MM.1S (cell line): ENCODE measurements around the gene VSTM2L.

ENCODE experiments used
- DNase-seq: peaks from one replicate; pipeline ENCODE4 v3.0.0-alpha.2; 2015
- H2AFZ ChIP-seq: fragments of 300-600 bp; sonication (generic); 2 replicates; pipeline ENCODE4 v1.6.0; 2016; ENCODE audit warnings: antibody characterized with exemption, low read length
- H3F3A ChIP-seq: fragments of 300-600 bp; sonication (generic); 2 replicates; pipeline ENCODE4 v1.6.1; 2016; ENCODE audit warnings: mild to moderate bottlenecking, antibody characterized with exemption, low read length, moderate library complexity, mixed read lengths; ENCODE audit not compliant: insufficient read depth
- H3K27ac ChIP-seq: fragments of 300-600 bp; sonication (generic); 2 replicates; pipeline ENCODE4 v1.5.1; 2016; ENCODE audit warnings: mild to moderate bottlenecking, low read length
- H3K27me3 ChIP-seq: fragments of 300-600 bp; sonication (generic); replicated peaks from 2 replicates; pipeline ENCODE4 v1.6.0; 2016; ENCODE audit warnings: low read length; ENCODE audit not compliant: insufficient read depth
- H3K36me3 ChIP-seq: fragments of 300-600 bp; sonication (generic); replicated peaks from 2 replicates; pipeline ENCODE4 v1.6.1; 2016; ENCODE audit warnings: mild to moderate bottlenecking, low read length, mixed read lengths; ENCODE audit not compliant: insufficient read depth
- H3K4me1 ChIP-seq: fragments of 300-600 bp; sonication (generic); 2 replicates; pipeline ENCODE4 v1.6.1; 2016; ENCODE audit warnings: low read length, mixed read lengths
- H3K4me2 ChIP-seq: fragments of 300-600 bp; sonication (generic); 2 replicates; pipeline ENCODE4 v1.6.0; 2016; ENCODE audit warnings: low read depth, low read length
- H3K4me3 ChIP-seq: fragments of 300-600 bp; sonication (generic); 2 replicates; pipeline ENCODE4 v1.5.1; 2016; ENCODE audit warnings: low read length, mixed read lengths
- H3K79me2 ChIP-seq: fragments of 300-600 bp; sonication (generic); 2 replicates; pipeline ENCODE4 v1.6.1; 2016; ENCODE audit warnings: mixed run types, low read length, mixed read lengths
- H3K9ac ChIP-seq: fragments of 300-600 bp; sonication (generic); 2 replicates; pipeline ENCODE4 v1.6.1; 2016; ENCODE audit warnings: low read length, mixed read lengths
- H3K9me2 ChIP-seq: fragments of 300-600 bp; sonication (generic); replicated peaks from 2 replicates; pipeline ENCODE4 v1.6.1; 2016; ENCODE audit warnings: mild to moderate bottlenecking, low read length, mixed read lengths; ENCODE audit not compliant: insufficient read depth
- H3K9me3 ChIP-seq: fragments of 300-600 bp; sonication (generic); replicated peaks from 2 replicates; pipeline ENCODE4 v1.6.1; 2016; ENCODE audit warnings: mild to moderate bottlenecking, low read length, mixed read lengths; ENCODE audit not compliant: insufficient read depth
- H4K20me1 ChIP-seq: fragments of 300-600 bp; sonication (generic); 2 replicates; pipeline ENCODE4 v1.6.1; 2016; ENCODE audit warnings: mild to moderate bottlenecking, low read length, moderate library complexity, mixed read lengths; ENCODE audit not compliant: insufficient read depth
- EZH2 ChIP-seq: fragments of 300-600 bp; sonication (generic); optimal IDR thresholded peaks from 2 replicates; pipeline ENCODE3; 2017; ENCODE audit warnings: low read depth, mild to moderate bottlenecking, antibody characterized with exemption, low read length, mixed read lengths
- EZH2phosphoT487 ChIP-seq: fragments of 300-600 bp; sonication (generic); IDR thresholded peaks from 2 replicates; pipeline ENCODE4 v1.6.1; 2018; ENCODE audit warnings: antibody characterized with exemption, low read length
- TF ChIP-seq, protein P1 (sequence below): fragments of 300-600 bp; sonication (generic); IDR thresholded peaks from 2 replicates; pipeline ENCODE4 v1.5.1; 2016; ENCODE audit warnings: antibody characterized with exemption, low read length, mixed read lengths

Gene VSTM2L

DNA sequence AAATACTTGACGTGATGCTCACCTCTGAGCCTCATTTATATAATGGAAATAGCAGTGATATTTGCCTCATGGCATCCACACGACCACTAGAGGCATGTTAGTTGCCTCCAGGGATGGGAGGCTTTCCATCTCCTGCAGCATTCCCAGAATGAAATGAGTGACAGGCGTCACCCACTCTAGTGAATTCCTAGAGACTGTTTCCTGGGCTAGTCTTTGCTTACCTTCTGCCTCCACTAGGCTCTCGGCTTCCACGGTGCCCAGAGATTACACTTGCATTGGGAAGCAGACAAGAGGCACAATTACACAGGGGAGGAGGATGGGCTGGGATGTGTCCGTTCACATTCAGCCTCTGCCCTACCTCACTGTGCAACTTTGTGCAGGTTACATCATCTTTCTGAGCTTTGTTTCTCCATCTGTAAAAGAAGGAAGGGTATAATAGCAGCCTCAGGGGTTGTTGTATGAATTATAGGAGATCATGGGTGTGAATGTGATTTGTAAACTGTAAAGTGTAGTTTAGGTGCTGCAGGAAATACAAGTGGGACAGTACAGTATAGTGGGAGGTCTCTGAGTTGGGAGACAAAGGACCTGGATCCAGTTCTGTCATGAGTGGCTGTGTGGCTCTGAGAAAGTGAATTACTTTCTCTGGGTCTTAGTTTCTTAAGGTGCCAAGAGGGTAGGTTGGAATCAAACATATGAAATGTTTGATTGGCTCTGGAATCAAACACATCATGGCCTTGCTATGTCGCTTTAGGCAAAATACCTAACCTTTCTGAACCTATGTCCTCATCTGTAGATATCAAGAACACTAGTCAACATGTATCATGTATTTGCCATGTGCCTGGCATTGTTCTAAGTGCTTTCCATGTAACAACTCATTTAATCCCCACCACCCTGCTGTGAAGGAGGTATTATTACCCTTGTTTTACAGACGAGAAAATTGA lies 3.6 kb upstream of the VSTM2L start:
- no peak overlapping the region for H3K9ac ChIP-seq
- no peak overlapping the region for H3K27ac ChIP-seq
- H3K79me2 ChIP-seq, result no peaks in the 10 kb centered on the region
- H4K20me1 ChIP-seq, result no peaks in the 10 kb centered on the region
- H3K9me3 ChIP-seq, result no peaks in the 10 kb centered on the region
- no peak overlapping the region for H3K4me3 ChIP-seq
- no peak overlapping the region for H3K4me2 ChIP-seq
- peaks cover 36% of the 10 kb centered on the region for H3K27me3 ChIP-seq
- no peaks in the 10 kb centered on the region for H3K9me2 ChIP-seq
- no peaks in the 10 kb centered on the region for H3K36me3 ChIP-seq
- no peaks in the 10 kb centered on the region for H3K4me1 ChIP-seq
- no peaks in the 10 kb centered on the region for H3F3A ChIP-seq
- TF ChIP-seq EZH2, result no peak
- TF ChIP-seq, protein P1, sequence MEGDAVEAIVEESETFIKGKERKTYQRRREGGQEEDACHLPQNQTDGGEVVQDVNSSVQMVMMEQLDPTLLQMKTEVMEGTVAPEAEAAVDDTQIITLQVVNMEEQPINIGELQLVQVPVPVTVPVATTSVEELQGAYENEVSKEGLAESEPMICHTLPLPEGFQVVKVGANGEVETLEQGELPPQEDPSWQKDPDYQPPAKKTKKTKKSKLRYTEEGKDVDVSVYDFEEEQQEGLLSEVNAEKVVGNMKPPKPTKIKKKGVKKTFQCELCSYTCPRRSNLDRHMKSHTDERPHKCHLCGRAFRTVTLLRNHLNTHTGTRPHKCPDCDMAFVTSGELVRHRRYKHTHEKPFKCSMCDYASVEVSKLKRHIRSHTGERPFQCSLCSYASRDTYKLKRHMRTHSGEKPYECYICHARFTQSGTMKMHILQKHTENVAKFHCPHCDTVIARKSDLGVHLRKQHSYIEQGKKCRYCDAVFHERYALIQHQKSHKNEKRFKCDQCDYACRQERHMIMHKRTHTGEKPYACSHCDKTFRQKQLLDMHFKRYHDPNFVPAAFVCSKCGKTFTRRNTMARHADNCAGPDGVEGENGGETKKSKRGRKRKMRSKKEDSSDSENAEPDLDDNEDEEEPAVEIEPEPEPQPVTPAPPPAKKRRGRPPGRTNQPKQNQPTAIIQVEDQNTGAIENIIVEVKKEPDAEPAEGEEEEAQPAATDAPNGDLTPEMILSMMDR, result no peak
- TF ChIP-seq EZH2phosphoT487, result no peak
- H2AFZ ChIP-seq, result no peak overlapping the region
- no peak for DNase-seq

DNA sequence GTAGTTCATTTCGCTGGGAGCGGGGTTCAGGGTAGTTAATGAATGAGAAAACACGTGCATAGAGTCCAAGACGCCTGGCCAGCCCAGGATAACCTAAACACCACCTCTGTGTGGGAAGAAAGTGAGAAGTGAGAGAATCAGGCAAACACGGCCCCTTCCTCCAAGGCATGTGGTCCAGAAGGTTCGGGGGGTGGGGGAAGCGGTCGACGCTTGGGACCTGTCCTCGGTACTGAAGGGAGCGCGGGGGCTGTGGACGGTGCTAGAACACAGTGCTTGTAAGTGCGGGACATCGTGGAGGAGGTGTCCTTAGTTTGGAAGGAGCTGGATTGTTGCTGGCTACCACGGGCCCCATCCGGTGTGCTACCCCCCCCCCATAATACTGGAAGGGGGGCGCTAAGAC lies 1.7 kb upstream of the VSTM2L start:
- no peak overlapping the region for H3K27ac ChIP-seq
- H3K79me2 ChIP-seq, result no peaks in the 10 kb centered on the region
- no peaks in the 10 kb centered on the region for H3K4me1 ChIP-seq
- H4K20me1 ChIP-seq, result no peaks in the 10 kb centered on the region
- H2AFZ ChIP-seq, result no peak overlapping the region
- peaks cover 52% of the 10 kb centered on the region for H3K27me3 ChIP-seq
- no peaks in the 10 kb centered on the region for H3K9me3 ChIP-seq
- TF ChIP-seq EZH2, result no peak
- TF ChIP-seq EZH2phosphoT487, result no peak
- TF ChIP-seq, protein P1, result no peak
- no peaks in the 10 kb centered on the region for H3K9me2 ChIP-seq
- H3K4me3 ChIP-seq, result no peak overlapping the region
- no peaks in the 10 kb centered on the region for H3K36me3 ChIP-seq
- H3K4me2 ChIP-seq, result no peak overlapping the region
- H3K9ac ChIP-seq, result no peak overlapping the region
- DNase-seq, result no peak
- H3F3A ChIP-seq, result no peaks in the 10 kb centered on the region

DNA sequence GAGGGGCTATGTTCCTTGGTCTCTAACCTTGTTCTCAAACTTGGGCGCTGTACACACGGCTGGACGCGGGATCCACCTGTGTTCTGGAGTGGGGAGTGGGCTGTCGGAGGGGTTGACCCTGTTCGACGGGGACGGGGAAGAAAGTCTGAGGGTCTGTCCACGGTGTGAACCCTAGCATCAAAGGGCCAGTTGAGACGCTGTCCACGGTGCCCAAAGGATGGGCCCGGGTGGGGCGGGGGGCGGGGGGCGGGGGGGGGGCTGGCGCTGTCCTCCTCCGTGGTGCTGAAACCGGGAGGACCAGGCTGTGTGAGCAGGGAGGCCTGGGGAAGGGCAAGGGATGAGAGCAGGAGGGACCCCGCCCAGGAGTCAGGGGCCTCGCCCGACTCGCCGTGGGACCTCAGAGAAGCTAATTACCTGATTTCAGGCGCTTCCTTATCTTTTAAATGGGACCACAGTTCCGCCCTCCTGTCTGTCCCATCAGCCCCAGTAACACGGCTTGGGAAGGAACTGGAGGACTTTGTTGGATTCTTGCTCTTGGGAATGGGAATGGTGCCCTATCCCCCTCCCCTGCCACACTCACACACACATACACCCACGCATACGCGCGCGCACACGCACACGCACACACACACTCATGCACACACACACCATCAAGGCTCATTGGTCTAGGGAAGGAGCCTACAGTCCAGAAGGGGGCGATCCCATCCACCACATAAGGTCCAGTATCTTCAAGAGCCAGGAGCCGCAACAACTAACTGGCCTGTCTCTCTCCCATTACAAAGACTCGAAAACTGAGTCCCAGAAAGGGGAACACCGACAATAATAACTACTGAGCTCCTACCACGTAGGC lies 1.0 kb upstream of the VSTM2L start:
- Histone ChIP-seq H4K20me1 (no peaks in the 10 kb centered on the region), H3K4me3 (no peak overlapping the region), H3K4me1 (no peaks in the 10 kb centered on the region), H2AFZ (no peak overlapping the region), H3K4me2 (no peak overlapping the region), H3K9me3 (no peaks in the 10 kb centered on the region), H3K9ac (no peak overlapping the region), H3K36me3 (no peaks in the 10 kb centered on the region), H3K9me2 (no peaks in the 10 kb centered on the region), H3K79me2 (no peaks in the 10 kb centered on the region), H3K27ac (no peak overlapping the region), H3F3A (no peaks in the 10 kb centered on the region), H3K27me3 (peaks cover 58% of the 10 kb centered on the region)
- DNase-seq, result no peak
- TF ChIP-seq EZH2phosphoT487 (no peak), EZH2 (no peak)
- TF ChIP-seq, protein P1, result peak; percentile 30
